GM18861 (cell line): ENCODE data around the gene MAFB.

Source experiments
- ATAC-seq: cut with Tn5 transposase; IDR thresholded peaks from one replicate; pipeline ENCODE4 v1.9.1; 2021; ENCODE audit not compliant: unreplicated experiment

The MAFB gene

DNA sequence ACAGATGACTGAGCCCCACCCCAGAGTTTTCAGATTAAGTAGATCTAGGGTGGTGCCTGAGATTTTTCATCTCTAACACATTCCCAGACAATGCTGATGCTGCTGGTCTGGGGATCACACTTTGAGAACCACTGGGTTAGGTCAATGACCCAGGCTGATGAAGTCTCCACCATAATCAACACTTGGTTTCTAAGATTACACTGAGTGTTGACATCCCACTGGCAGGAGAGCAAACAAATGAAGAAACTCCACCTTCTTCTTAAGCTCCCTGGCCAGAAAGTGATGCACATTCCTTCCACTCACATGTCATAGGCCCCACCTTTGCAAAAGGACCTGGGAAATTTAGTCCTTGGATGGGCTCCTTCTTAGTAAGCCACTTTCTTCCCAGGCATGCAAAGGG lies 53.1 kb downstream of the MAFB start:
- ATAC-seq: no peak
